Measurements from ENCODE around the gene DYRK1A. TPM values are rescaled to one million over a fixed set of nuclear protein-coding genes. Genes with fewer than 3 reads are reported as not detected.
A peak's percentile ranks its signal among the peaks of the same experiment; 100 is the strongest.

The DYRK1A gene
- total RNA-seq, 4 donors from 2014 or later = 81.8 to 108 (median 87.4) TPM

- no peaks in the 10 kb centered on the region for H3K27me3 ChIP-seq
- H3K36me3 ChIP-seq = peaks cover 0 to 4% (median 0%) of the 10 kb centered on the region in 4 donors
- H3K4me1 ChIP-seq = peaks cover 76 to 88% (median 82%) of the 10 kb centered on the region in 4 donors
- no peak overlapping the region for H3K4me3 ChIP-seq
- H3K27ac ChIP-seq (replicated peaks in 1 of 4) = no peak overlapping the region
- H3K9me3 ChIP-seq = no peaks in the 10 kb centered on the region
- 74% methylated on average over 4 of the region's 4 CpGs for WGBS
- TF ChIP-seq EP300 (IDR thresholded peaks at IDR 0.05) = no peak
- TF ChIP-seq POLR2A (IDR thresholded peaks at IDR 0.05; ENCODE audit: low read depth) = no peak
- TF ChIP-seq, protein P1, sequence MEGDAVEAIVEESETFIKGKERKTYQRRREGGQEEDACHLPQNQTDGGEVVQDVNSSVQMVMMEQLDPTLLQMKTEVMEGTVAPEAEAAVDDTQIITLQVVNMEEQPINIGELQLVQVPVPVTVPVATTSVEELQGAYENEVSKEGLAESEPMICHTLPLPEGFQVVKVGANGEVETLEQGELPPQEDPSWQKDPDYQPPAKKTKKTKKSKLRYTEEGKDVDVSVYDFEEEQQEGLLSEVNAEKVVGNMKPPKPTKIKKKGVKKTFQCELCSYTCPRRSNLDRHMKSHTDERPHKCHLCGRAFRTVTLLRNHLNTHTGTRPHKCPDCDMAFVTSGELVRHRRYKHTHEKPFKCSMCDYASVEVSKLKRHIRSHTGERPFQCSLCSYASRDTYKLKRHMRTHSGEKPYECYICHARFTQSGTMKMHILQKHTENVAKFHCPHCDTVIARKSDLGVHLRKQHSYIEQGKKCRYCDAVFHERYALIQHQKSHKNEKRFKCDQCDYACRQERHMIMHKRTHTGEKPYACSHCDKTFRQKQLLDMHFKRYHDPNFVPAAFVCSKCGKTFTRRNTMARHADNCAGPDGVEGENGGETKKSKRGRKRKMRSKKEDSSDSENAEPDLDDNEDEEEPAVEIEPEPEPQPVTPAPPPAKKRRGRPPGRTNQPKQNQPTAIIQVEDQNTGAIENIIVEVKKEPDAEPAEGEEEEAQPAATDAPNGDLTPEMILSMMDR (IDR thresholded peaks at IDR 0.05) = no peak
- no peak for TF ChIP-seq POLR2AphosphoS5 (IDR thresholded peaks at IDR 0.05)
- DNase-seq (ENCODE audit: extremely low spot score) = no peak
- intact Hi-C loops (cut with DNase I) = no loop called here
These were observed 83.9 kb downstream of the DYRK1A start for GRCh38 chr21:37450445-37450941.

DNA sequence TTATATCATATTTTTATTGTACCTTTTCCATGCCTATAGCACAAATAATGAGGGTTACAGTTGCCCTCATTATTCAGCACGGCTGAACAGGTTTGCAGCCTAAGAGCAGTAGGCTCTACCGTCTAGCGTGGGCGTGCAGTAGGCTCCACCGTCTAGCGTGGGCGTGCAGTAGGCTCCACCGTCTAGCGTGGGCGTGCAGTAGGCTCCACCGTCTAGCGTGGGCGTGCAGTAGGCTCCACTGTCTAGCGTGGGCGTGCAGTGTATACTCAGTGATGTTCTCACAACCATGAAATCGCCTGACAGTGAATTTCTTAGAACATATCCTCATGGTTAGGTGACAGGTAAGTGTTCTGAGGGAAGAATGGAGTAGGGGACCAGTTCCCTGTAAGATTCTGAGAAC is 84.9 kb downstream of the DYRK1A start:
- Histone ChIP-seq H3K27me3 (no peaks in the 10 kb centered on the region), H3K4me3 (no peak overlapping the region), H3K9me3 (no peaks in the 10 kb centered on the region), H3K36me3 (peaks cover 0 to 4% (median 0%) of the 10 kb centered on the region in 4 donors), H3K4me1 (peaks cover 76 to 88% (median 82%) of the 10 kb centered on the region in 4 donors), H3K27ac (replicated peaks in 1 of 4) (no peak overlapping the region)
- no peak for DNase-seq (ENCODE audit: extremely low spot score)
- intact Hi-C loops (cut with DNase I) = no loop called here
- TF ChIP-seq, protein P1 (IDR thresholded peaks at IDR 0.05) = no peak
- no peak for TF ChIP-seq POLR2A (IDR thresholded peaks at IDR 0.05; ENCODE audit: low read depth)
- no peak for TF ChIP-seq EP300 (IDR thresholded peaks at IDR 0.05)
- TF ChIP-seq POLR2AphosphoS5 (IDR thresholded peaks at IDR 0.05) = no peak
- WGBS = 95% methylated on average over 16 of the region's 16 CpGs

DNA sequence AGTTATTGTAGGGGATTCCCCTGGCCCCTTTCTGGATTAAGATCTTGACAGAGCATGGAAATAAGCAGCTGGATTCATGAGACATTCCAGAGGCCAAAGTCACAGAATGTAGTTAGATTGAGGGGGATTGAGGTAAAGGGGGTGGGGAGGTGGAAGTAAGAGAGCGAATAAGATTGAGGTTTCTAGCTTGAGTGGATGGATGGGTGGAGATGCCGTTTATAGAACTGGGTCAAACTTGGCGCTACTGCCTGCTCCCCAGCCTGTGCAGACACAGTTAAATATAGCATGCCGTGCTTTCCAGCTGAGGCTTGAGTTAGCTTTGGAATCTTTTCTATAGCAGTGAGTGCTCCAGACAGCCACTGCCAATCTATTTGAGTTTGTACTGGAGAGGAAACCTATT is 85.7 kb downstream of the DYRK1A start:
- TF ChIP-seq EP300 (IDR thresholded peaks at IDR 0.05) (no peak), POLR2AphosphoS5 (IDR thresholded peaks at IDR 0.05) (peak; percentile 14 to 35), POLR2A (IDR thresholded peaks at IDR 0.05; ENCODE audit: low read depth) (no peak)
- TF ChIP-seq, protein P1 (IDR thresholded peaks at IDR 0.05) = no peak
- WGBS = 21% methylated on average over 4 of the region's 4 CpGs
- Histone ChIP-seq H3K4me3 (no peak overlapping the region), H3K27me3 (no peaks in the 10 kb centered on the region), H3K4me1 (peaks cover 76 to 90% (median 82%) of the 10 kb centered on the region in 4 donors), H3K36me3 (peaks cover 0 to 4% (median 0%) of the 10 kb centered on the region in 4 donors), H3K9me3 (no peaks in the 10 kb centered on the region), H3K27ac (replicated peaks in 1 of 4) (peak overlapping the region; percentile 33 to 62 (median 42))
- DNase-seq (ENCODE audit: extremely low spot score) = no peak
- intact Hi-C loops (cut with DNase I) = no loop called here

- Histone ChIP-seq H3K4me1 (peaks cover 81 to 90% (median 87%) of the 10 kb centered on the region in 4 donors), H3K27ac (replicated peaks in 1 of 4) (peak overlapping the region in 3 of 4 donors; percentile 33 to 62 (median 42)), H3K36me3 (peaks cover 0 to 4% (median 0%) of the 10 kb centered on the region in 4 donors), H3K4me3 (no peak overlapping the region), H3K27me3 (no peaks in the 10 kb centered on the region), H3K9me3 (no peaks in the 10 kb centered on the region)
- TF ChIP-seq, protein P1 (IDR thresholded peaks at IDR 0.05) = no peak
- no peak for TF ChIP-seq POLR2A (IDR thresholded peaks at IDR 0.05; ENCODE audit: low read depth)
- TF ChIP-seq POLR2AphosphoS5 (IDR thresholded peaks at IDR 0.05) = no peak
- no peak for TF ChIP-seq EP300 (IDR thresholded peaks at IDR 0.05)
- WGBS = 65% methylated on average over 4 of the region's 4 CpGs
- no peak for DNase-seq (ENCODE audit: extremely low spot score)
- intact Hi-C loops (cut with DNase I) = no loop called here
These were observed 86.8 kb downstream of the DYRK1A start for GRCh38 chr21:37453350-37453749.

Measured in esophagus muscularis mucosa (tissue), 4 donors.